Head of caudate nucleus (tissue), 42 donors: Measurements from ENCODE around the gene NABP1.

Experiments
- DNase-seq, 42 donors: peaks; one replicate each; pipeline versions ENCODE4 v3.0.0 to v3.0.0-alpha.2; 2020 to 2021; ENCODE audit warnings: mixed read lengths in 7 of 42
- intact Hi-C: fragments of 100-400 bp; cut with DNase I; formaldehyde crosslinking; loops from one replicate; pipeline ENCODE4 v1.15.0; 2022

The NABP1 gene

GRCh38 chr2:191645434-191646162 is 32.3 kb upstream of the NABP1 start:
- no peak for DNase-seq
- intact Hi-C loops: no loop called here

GRCh38 chr2:191646163-191646902 is 31.6 kb upstream of the NABP1 start:
- DNase-seq: no peak
- intact Hi-C loops: no loop called here

GRCh38 chr2:191649519-191649918 is 28.4 kb upstream of the NABP1 start:
- no peak for DNase-seq
- intact Hi-C loops: no loop called here

- intact Hi-C loops: no loop called here
These were observed 26.8 kb upstream of the NABP1 start for GRCh38 chr2:191650896-191651773.

GRCh38 chr2:191653667-191654391 is 24.1 kb upstream of the NABP1 start:
- no peak for DNase-seq
- intact Hi-C loops: no loop called here

More at GRCh38 chr2:191650896-191651773, 26.8 kb upstream of the NABP1 start:
- no peak for DNase-seq

GRCh38 chr2:191656391-191656790 is 21.5 kb upstream of the NABP1 start:
- DNase-seq: no peak
- intact Hi-C loops: no loop called here

- DNase-seq: no peak
- intact Hi-C loops: no loop called here
These were observed 21.1 kb upstream of the NABP1 start for GRCh38 chr2:191656792-191657191.

- intact Hi-C loops: no loop called here
- DNase-seq: no peak
These were observed 20.0 kb upstream of the NABP1 start for GRCh38 chr2:191657977-191658376.

GRCh38 chr2:191659198-191659597 is 18.7 kb upstream of the NABP1 start:
- intact Hi-C loops: no loop called here
- DNase-seq: no peak

GRCh38 chr2:191660575-191660974 is 17.4 kb upstream of the NABP1 start:
- intact Hi-C loops: no loop called here
- no peak for DNase-seq

- intact Hi-C loops: no loop called here
- no peak for DNase-seq
These were observed 16.6 kb upstream of the NABP1 start for GRCh38 chr2:191661097-191661924.

- no peak for DNase-seq
- intact Hi-C loops: no loop called here
These were observed 12.9 kb upstream of the NABP1 start for GRCh38 chr2:191664823-191665677.

GRCh38 chr2:191666226-191666625 is 11.7 kb upstream of the NABP1 start:
- DNase-seq: no peak
- intact Hi-C loops: no loop called here

GRCh38 chr2:191666732-191667131 is 11.2 kb upstream of the NABP1 start:
- peak in 2 of 42 donors; percentile 7 to 13 for DNase-seq
- intact Hi-C loops: no loop called here

GRCh38 chr2:191670076-191670475 is 7.9 kb upstream of the NABP1 start:
- intact Hi-C loops: no loop called here
- no peak for DNase-seq

GRCh38 chr2:191670787-191671186 is 7.1 kb upstream of the NABP1 start:
- no peak for DNase-seq
- intact Hi-C loops: no loop called here
